Left cardiac atrium (tissue), 4 donors: ENCODE results near the gene MLKL. TPM values are rescaled to one million over a fixed set of nuclear protein-coding genes. Genes with fewer than 3 reads are reported as not detected.
A peak's percentile ranks its signal among the peaks of the same experiment; 100 is the strongest.
"Not testable (repeated sequence)": the region's sequence is repeated elsewhere in the genome, so short reads cannot be mapped to it uniquely, and the experiment has no call there.

Source experiments
- ATAC-seq, 2 donors: fragments of 200-7000 bp; cut with Tn5 transposase; one replicate each; pipeline ENCODE4 v1.9.1; 2020; ENCODE audit warnings: mild to moderate bottlenecking in 2 of 2, moderate library complexity in 2 of 2
- DNase-seq: peaks from one replicate; pipeline ENCODE4 v3.0.0-alpha.2; 2020
- intact Hi-C, 2 donors: fragments of 100-400 bp; cut with DNase I; formaldehyde crosslinking; loops; one replicate each; pipeline versions ENCODE4 v1.14.1 to v1.15.1; 2022 to 2023
- total RNA-seq, 2 donors: library from RNA; stranded (reverse); fragmentation: NEBNext Ultra II Directional; extraction: Animal tissue kit (Norgen Biotek cat#: 25700); gene quantifications; one replicate each; pipeline ENCODE4 v1.2.1, GENCODE V29; 2021
- donor health status: DM: no; HTN: yes; CAD: no.
- donor health status: DM: no; HTN: yes; CAD: no; lungs with severe emphysema.
- donor health status: DM: yes; HTN: yes; CAD: no.
- donor health status: Dilated cardiomyopathy.

The MLKL gene
- total RNA-seq, 2 donors from 2014 or later: 5.4 to 10.6 TPM

GRCh38 chr16:74734361-74735161 lies 33.9 kb upstream of the MLKL start:
- intact Hi-C loops: no loop called here
- DNase-seq (no peak), ATAC-seq (no peak)

DNA sequence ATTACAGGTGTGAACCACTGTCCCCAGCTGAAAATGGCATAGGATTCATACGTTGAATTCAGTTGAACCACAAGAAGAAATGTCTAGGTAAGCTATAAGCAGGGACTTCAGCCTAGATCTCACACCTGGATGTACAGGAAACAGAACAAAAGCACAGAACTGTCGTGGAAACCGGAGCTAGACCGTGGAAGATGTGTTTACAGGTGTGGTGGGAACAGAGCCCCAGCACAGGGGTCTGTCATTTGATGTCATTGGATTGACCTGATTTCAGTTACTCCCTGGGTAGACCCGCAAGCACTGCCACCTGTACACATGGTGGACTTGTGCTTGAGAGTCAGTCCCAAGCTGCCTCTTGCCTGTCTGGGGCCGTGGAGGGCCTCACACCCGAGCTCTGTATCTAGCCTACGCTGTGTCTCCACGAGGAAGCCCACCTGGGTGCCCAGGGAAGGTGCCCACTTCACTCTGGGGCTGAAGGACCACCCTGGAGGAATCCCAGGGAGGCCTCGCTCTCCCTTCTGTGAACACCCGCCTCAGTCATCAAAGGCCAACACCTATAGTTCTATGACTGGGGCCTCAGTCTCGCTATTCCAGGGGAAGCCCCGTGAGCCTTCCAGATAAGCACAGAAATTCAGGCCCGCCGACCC lies 32.2 kb upstream of the MLKL start:
- DNase-seq (no peak), ATAC-seq (no peak)
- intact Hi-C loops: no loop called here

DNA sequence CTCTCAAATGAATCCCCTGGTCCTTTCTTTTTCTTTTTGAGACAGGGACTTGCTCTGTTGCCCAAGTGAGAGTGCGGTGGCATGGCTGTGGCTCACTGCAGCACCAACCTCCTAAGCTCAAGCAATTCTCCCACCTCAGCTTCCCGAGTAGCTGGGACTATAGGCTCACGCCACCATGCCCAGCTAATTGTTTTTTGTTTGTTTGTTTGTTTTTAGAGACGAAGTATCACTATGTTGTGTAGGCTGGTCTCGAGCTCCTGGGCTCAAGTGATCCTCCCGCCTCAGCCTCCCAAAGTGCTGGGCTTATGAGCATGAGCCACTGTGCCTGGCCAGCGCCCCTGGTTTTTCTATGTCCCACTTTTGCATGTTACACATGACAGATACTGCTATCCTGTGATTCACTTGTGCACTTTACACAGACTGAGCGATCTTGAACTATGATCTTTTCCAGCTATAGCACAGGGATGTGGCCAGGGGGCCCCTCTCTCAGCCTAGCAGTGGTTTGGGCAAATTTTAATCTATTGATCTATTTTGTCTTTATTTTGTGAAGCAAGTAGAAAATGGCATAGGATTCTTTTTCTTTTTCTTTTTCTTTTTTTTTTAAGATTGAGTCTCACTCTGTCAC lies 31.3 kb upstream of the MLKL start:
- intact Hi-C loops: no loop called here
- DNase-seq (no peak), ATAC-seq (no peak)

GRCh38 chr16:74729783-74730683 lies 29.4 kb upstream of the MLKL start:
- intact Hi-C loops: no loop called here
- ATAC-seq (peak; percentile 30 to 81), DNase-seq (no peak)

DNA sequence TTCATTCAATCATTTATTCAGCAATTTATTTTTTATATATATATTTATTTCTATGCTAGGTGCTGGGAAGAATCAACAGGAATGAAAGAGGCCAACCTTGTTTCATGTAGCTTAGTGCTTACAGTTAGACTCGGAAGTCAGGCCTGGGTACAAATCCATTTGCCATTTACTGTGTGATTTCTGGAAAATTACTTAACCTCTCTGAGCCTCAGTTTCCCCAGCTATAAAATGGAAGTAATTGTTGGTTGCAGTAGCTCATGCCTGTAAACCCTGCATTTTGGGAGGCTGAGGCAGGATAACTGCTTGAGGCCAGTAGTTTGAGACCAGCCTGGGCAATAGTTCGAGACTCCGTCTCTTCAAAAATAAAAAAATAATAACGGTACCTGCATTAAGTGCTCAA lies 27.2 kb upstream of the MLKL start:
- DNase-seq (no peak), ATAC-seq (no peak)
- intact Hi-C loops: no loop called here

DNA sequence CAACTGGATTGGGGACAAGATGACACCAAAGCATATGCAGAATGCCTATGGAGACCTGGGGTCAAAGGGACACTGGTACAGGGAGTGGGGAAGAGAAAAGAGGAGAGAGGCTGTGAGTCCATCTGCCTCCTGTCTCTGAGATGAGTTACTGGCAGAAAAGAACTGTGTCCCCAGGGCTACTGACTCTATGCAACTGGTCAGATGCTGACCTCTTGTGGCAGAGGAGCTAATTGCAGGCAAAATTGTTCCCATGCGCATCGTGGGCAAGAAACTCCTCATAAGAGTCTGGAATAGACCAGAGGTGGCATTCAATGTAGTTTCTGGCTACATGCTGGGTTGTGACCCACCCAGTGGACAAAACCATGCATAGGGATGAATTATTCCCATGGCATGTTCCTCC lies 26.1 kb upstream of the MLKL start:
- ATAC-seq: no peak
- intact Hi-C loops: no loop called here
- DNase-seq: no peak

GRCh38 chr16:74725651-74726455 lies 25.2 kb upstream of the MLKL start:
- DNase-seq (no peak), ATAC-seq (no peak)
- intact Hi-C loops: no loop called here

- DNase-seq: no peak
- intact Hi-C loops: no loop called here
- peak; percentile 61 to 96 for ATAC-seq
Measured at GRCh38 chr16:74724820-74725549, 24.3 kb upstream of the MLKL start.

DNA sequence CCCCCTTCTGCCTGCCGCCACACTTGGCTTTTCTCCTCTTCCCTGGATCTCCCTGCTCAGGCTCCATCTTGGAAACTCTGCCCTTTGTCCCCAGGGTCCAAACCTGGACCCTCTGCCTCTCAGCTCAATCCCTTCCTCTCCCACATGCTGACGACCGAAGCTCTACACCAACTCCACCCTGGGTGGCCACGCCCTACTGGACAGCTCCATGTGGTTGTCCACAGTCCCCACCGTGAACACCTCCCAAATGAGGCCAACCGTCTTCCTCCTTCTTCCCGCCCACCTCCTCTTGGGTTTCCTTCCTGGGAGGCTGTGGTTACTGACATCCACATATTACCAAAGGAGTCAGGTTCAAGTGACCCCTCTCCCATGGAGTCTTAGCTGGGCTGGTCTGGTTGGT lies 22.6 kb upstream of the MLKL start:
- ATAC-seq: no peak
- intact Hi-C loops: no loop called here
- DNase-seq: no peak

GRCh38 chr16:74722156-74722555 lies 21.5 kb upstream of the MLKL start:
- intact Hi-C loops, ATAC-seq, DNase-seq: not testable (repeated sequence)

GRCh38 chr16:74721716-74722115 lies 21.1 kb upstream of the MLKL start:
- no peak for ATAC-seq
- DNase-seq: no peak
- intact Hi-C loops: no loop called here

DNA sequence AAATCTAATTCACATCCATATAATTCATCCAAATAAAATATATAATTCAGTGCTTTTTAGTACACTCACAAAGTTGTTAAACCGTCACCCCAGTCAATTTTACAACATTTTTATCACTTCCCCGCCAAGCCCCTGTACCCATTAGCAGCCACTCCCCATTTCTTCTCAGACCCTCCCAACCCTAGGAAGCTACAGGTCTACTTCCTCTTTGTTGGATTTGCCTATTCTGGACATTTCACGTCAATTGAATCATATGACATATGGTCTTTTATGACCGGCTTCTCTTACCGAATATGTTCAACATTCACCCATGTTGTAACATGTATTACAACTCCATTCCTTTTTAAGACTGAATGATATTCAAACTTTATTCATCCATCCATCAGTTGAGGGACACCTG lies 19.9 kb upstream of the MLKL start:
- ATAC-seq (no peak), DNase-seq (no peak)
- intact Hi-C loops: no loop called here

DNA sequence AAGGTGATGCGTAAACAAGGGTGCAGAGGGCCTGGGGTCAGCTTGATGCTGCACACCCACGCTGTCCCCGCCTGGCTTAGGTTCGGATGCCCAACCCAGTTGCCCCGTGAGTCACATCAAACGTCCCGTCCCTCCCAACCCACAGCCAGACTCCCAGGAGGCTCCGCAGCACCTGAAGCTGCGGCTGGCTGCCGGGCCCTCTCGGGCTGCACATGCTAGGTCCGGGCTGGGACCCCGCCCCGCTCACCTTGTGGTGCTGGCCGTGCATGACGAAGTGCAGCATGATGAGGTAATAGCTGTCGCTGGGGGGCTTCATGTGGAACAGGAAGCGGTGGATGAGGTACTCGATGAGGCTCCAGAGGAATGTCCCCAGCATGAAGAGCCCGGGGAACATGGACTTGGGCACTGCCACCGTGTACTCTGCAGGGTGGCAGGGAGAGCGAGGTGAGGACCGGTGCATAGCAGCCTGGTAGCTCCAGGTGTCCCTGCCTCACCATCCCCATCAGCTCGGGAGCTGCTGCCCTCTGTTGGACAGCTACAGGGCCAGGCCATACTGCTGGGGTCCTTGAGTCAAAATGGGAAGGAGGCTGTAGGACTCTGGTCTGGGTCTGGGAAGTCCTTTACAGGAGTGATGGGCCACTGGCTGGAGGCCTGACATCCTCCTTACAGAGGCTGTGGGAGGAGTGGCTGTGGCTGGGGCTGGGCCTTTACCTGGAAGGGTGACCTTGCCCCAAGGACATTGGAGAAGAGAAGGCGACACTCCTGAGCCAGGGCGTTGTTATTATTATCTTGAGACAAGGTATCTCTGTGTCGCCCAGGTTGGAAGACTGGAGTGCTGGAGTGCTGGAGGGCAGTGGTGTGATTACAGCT lies 18.3 kb upstream of the MLKL start:
- ATAC-seq: no peak
- no peak for DNase-seq
- intact Hi-C loops: no loop called here

GRCh38 chr16:74718140-74718539 lies 17.5 kb upstream of the MLKL start:
- DNase-seq: no peak
- ATAC-seq: no peak

DNA sequence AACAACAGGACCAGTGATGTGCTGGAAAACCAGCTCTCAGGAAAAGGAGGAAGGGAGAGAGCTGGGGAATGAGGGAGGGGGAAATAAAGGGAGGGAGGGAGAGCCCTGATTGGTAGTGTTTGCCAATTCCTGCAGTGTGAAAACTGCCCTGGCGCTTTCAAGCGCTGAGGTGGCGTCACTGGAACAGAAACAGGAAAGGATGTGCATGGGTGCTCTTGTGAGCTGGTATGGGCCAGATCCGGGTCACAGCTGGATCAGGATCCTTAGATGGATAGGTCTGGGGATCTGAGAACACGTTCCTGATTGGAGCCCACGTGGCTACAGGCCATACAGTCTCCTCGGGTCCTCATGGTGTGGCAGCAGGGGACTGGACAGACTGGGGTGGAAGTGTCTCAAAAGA lies 16.7 kb upstream of the MLKL start:
- intact Hi-C loops: no loop called here
- DNase-seq: no peak

More at GRCh38 chr16:74718140-74718539, 17.5 kb upstream of the MLKL start:
- intact Hi-C loops: no loop called here

GRCh38 chr16:74716355-74716754 lies 15.7 kb upstream of the MLKL start:
- intact Hi-C loops: no loop called here
- no peak for DNase-seq
- no peak for ATAC-seq

More for the DNA sequence above, 16.7 kb upstream of the MLKL start:
- no peak for ATAC-seq

- no peak for ATAC-seq
- no peak for DNase-seq
- intact Hi-C loops: loop anchor here in 1 of 2 donors (5.0 kb wide), 1 partner anchor 148 kb away; no protein-coding TSS in a partner anchor
Measured at GRCh38 chr16:74713876-74714275, 13.2 kb upstream of the MLKL start.
